Stimulated activated naive CD8-positive, alpha-beta T cell treated with anti-CD3 and anti-CD28 coated beads, Interleukin-15, Interleukin-2, amounts not matched to agents 100 U/mL and 50 U/mL, for 24 hours (primary cell): Measurements from ENCODE around the gene RTN1.
A peak's percentile ranks its signal among the peaks of the same experiment; 100 is the strongest.

ENCODE experiments used
- ATAC-seq: fragments of 150-1000 bp; cut with Tn5 transposase; one replicate; pipeline ENCODE4 v1.10.0; 2021
- DNase-seq: peaks from one replicate; pipeline ENCODE4 v3.0.0; 2021

Gene RTN1, protein sequence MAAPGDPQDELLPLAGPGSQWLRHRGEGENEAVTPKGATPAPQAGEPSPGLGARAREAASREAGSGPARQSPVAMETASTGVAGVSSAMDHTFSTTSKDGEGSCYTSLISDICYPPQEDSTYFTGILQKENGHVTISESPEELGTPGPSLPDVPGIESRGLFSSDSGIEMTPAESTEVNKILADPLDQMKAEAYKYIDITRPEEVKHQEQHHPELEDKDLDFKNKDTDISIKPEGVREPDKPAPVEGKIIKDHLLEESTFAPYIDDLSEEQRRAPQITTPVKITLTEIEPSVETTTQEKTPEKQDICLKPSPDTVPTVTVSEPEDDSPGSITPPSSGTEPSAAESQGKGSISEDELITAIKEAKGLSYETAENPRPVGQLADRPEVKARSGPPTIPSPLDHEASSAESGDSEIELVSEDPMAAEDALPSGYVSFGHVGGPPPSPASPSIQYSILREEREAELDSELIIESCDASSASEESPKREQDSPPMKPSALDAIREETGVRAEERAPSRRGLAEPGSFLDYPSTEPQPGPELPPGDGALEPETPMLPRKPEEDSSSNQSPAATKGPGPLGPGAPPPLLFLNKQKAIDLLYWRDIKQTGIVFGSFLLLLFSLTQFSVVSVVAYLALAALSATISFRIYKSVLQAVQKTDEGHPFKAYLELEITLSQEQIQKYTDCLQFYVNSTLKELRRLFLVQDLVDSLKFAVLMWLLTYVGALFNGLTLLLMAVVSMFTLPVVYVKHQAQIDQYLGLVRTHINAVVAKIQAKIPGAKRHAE

DNA sequence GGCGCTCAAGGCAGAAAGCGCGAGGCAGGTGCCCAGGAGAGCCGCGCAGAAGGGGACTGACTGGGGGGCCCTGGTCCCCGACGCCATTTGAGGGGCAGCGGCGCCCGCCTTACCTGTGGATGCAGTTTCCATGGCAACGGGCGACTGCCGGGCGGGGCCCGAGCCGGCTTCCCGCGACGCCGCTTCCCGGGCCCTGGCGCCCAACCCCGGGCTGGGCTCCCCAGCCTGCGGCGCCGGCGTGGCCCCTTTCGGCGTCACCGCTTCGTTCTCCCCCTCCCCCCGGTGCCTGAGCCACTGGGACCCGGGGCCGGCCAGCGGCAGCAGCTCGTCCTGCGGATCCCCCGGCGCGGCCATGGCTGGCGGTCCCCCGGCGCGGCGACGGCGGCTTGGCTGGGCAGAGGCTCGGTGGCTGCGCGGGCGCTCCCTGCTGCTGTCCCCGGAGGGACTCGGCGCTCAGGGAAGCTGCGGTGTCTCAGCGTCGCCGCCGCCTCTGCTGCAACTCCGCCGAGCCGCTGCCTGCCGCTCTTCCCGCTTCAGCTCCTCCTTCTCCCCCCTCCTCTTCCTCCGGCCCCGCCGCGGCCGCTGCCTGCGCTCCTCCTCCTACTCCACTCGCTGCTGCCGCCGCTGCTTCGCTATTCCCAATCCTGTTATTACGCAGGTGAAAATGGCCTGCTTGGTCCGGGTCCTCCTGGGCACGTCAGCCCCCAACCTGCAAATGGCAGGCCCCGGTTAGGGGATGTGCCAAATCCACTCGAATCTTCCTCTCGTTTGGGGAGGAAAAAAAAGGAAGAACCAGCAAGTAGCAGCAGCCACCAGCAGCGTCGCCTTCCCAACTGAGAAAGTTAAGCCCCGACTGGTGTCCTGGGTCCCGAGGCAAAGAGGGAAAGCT, at the start of gene RTN1:
RTN1 (minus strand) TSS at position 500 of the 889 bp plus-strand sequence; CDS start at position 354, 146 bp downstream.
- ATAC-seq (peak; percentile 68), DNase-seq (peak; percentile 30)

- DNase-seq (no peak), ATAC-seq (no peak)
Observed at GRCh38 chr14:59920378-59920683, 49.8 kb upstream of the RTN1 start.

DNA sequence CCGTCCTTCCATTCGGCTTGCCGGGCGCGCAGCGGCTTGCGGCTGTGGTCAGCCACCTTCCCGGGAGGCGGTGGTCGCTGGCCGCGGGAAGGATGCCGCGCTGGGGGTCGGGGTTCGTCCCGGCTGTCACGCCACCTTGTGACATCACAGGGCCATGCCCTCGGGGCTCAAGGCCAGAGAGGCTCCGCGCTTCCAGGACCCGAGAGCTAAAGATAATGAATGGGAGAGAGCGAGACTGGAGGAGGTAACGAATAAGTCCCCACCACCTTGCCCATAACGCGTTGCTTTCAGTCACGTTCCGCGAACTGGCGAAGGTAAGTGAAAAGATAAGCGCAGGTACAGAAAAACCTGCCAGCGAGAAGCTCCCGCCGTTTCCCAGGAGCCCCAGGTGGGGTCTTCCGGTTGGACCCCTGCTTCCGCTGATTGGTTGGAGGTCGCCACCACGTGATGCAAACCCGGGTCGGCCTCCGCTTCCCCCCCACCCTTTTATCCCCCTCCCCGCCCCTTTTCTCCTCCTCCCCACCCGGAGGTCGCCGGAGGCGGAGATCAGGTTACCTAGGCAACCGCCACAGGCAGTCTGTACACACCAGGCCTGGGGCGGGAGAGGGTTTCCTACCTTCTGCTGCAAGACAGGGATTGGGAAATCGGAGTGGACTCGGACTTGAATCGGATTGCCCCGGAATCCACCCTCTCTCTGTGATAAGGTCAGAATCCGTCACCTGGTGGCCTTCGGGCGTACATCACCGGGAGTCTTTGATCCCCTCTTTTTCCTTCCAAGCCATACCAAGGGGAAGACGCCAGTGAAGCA, 49.2 kb upstream of the RTN1 start, which contains the start of gene LRRC9:
LRRC9 (plus strand) TSS at position 575 of the 808 bp plus-strand sequence.
- DNase-seq, result peak; percentile 14
- ATAC-seq, result no peak

DNA sequence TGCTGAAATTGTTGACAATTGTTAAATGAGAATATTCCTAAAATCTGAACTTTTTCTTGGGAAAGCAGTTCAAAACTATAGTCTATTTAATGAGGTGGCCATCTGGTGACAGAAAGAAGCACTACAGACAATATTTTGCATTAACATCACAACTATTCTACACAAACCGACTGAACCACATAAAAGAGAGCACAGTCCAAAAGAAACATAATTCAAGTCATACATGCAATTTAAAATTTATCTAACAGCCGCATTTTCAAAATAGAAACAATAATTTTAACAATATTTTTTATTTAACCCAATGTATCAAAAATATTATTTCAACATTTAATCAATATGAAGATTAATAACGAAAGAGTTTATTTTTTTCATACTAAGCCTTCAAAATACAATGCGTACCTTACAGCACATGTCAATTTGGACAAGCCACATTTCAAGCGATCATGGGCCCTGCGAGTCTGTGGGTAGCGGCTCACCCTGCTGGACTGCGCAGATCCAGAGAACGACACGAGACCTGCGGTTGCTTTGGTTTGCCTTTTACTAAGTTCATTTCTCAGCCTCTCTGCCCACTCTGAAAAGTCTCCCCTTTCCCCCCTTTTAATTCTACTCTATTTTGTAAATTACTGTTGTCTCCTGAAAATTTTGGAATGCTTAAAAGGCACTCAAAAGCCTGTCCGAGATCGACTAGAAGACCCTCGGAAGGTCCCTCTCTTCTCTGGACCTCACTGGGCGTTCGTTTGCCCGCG, 48.4 kb upstream of the RTN1 start:
- ATAC-seq, result no peak

GRCh38 chr14:59913187-59913586, 42.6 kb upstream of the RTN1 start:
- DNase-seq, result no peak
- no peak for ATAC-seq

More for the DNA sequence above, 48.4 kb upstream of the RTN1 start:
- DNase-seq, result peak; percentile 18

- no peak for DNase-seq
- ATAC-seq, result no peak
Observed at GRCh38 chr14:59912443-59912842, 41.9 kb upstream of the RTN1 start.

DNA sequence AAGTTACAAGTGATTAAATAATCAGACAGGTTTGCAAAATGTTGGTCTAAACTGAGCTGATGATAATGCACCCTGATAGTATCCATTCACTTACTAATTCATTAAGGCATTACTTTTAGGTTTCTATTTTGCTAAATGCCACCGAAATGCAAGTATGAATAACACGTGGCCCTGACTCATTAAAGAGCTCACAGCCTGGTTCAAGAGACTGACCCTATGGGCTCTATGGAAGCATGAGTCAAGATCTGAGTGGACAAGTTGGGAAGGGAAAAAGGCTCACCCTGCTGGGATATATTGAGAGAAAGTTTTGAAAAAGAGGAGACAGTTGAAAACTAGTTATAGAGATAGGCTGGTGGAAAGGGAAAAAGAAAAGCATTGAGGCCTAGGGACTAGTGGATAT, 34.6 kb upstream of the RTN1 start:
- ATAC-seq (no peak), DNase-seq (no peak)

GRCh38 chr14:59904184-59904583, 33.6 kb upstream of the RTN1 start:
- ATAC-seq, result no peak

DNA sequence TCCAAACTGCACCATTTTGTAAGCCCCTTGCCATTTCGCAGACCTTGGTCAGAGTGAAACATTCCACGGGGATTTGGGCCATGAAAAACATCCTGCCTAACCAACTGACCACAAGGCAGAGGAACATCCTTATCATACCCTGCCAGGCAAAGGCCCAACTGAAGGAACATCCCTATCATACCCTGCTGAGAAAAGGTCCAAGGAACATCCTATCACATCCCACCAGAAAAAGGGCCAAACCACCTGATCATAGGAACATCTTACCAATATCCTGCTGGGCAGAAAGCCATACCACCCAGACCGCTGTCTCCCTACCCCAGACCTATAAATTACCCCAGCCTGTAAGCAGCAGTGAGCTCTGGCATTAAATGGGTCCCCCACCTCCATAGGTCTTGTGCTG, 30.0 kb upstream of the RTN1 start:
- no peak for ATAC-seq
- DNase-seq, result no peak

More at GRCh38 chr14:59904184-59904583, 33.6 kb upstream of the RTN1 start:
- DNase-seq, result no peak

DNA sequence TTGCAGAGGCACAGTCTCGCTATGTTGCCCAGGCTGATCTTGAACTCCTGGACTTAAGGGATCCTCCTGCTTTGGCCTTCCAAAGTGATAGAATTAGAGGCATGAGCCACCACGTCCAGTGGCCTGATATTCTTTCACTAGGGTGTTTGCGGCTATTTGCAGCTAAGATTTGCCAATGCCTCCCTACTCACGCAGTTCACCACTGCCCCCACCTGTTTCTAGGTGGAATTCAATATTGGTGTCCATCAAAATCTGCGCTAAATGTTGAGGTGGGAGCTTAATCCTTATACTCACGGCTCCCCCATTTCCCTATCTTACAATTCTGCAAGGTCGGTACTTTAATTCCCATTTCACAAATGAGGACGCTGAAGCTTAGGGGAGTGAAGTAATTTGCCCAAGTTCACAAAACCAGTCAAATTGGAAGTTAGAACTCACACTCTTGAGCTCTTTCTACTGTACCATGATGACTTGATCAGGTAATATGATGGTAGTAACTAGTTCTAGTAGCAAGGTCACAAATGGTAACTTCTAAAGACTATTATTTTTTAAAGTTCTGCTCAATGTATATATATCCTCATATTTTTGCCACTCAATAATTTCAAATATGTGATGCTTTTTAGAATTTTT, 27.3 kb upstream of the RTN1 start:
- ATAC-seq, result no peak
- no peak for DNase-seq

DNA sequence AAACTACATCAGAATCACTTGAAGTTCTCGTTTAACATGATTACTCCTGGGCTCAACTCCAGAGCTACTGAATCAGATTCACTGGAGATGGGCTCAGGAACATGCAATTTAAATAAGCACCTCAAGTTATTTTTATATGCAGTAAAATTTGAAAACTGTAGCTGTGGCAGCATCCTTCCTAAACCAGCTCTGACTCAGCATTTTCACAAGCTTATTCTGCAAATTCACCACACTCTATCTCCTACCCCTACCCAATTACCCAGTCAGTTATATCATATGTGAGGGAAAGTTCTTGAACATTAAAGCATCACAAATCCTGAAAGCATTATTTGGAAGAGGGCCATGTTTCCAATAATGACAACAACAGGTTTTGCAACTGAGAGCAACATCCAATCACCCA, 25.1 kb upstream of the RTN1 start:
- DNase-seq (no peak), ATAC-seq (no peak)

DNA sequence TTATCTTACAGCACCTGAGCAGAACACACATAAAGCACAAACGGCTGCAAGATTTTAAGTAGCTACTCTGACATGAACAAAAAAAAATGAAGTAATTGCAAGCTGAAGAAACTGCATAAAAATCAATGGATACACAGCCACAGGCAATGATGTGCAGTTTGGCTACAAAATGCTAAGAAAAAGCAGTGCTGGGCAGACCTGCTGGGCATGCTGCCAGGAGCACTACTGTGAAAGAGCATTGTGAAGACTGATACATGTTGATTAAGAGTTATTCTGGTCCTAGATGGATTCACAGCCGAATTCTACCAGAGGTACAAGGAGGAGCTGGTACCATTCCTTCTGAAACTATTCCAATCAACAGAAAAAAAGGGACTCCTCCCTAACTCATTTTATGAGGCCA, 20.1 kb upstream of the RTN1 start:
- DNase-seq (no peak), ATAC-seq (no peak)

DNA sequence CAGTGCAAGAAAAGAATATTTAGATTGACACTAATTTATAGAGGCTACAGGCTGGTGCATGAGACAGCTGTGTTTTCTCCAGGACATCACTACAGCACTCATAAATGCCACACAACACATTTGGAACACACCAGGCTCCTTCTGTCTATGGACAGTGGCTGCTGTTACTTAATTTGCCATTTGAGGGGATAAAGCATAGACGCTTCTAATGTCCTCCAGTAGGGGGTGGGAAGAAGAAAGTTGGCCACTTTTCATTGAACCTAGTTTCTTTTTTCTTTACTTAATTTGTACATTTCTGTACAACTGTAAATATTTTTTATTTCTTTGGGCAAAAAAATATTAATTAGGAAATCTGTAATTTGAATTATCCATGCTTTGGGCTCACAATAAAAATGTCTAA, 12.4 kb upstream of the RTN1 start:
- ATAC-seq, result no peak
- no peak for DNase-seq

DNA sequence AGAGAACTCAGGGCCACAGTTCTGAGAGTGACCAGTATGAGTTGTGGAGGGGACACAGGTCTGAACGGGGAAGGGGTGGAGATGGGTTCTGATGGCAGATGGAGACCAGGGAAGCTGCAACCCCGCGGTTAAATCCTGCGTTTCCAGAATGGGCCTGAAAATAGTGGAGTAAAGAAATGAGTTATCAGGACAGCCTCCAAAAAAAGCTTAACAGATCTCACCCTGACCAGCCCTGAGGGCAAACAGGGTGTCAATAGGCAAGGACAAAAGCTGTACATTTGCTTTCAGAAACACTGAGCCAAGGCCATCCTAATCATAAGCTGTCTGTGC, 555 bp upstream of the RTN1 start:
- ATAC-seq, result no peak

DNA sequence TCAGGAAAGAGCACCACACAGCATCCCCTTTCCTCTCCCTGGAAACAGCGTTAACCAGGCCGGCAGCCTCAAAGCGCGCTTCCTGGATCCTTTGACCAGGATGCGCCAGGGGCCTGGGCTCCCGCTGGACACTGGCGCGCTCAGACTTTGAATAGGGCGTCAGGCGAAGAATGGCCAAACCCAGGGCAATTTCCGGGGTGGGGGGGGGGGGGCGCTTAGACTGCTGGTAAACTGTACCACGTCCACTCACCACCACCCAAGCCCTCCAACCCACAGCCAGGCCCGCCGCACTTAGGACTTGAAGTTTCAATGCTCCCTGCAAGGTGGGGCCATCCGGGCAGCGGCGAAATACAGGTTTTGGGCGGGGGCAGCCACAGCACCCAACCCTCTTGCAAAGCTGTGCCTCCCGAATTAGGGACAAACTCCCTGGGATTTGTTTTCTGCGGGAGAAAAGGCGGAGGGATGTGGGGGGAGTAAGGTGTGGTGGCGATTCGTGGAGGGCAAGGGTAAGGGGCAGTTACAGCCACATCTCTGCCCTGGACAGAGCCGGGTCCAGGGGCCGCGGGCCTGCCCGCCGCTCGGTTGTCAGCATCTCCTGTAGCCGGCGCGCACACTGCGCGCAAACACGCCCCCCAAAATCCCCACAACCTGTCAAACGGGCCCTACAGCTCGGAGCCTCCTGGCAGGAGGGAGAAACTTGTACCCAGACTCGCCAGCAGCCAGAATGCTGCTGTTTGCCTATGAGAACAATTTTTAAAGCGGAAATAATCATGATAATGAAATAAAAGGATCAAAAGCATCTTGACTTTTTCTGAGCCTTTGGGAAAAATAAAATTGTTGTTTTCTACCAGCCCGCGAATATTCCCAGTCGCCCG, 958 bp downstream of the RTN1 start:
- DNase-seq (no peak), ATAC-seq (no peak)

More for the DNA sequence above, 555 bp upstream of the RTN1 start:
- no peak for DNase-seq

GRCh38 chr14:59868021-59868420, 2.6 kb downstream of the RTN1 start:
- no peak for DNase-seq
- ATAC-seq, result no peak

GRCh38 chr14:59863806-59864525, 6.6 kb downstream of the RTN1 start:
- DNase-seq, result no peak
- ATAC-seq, result no peak

DNA sequence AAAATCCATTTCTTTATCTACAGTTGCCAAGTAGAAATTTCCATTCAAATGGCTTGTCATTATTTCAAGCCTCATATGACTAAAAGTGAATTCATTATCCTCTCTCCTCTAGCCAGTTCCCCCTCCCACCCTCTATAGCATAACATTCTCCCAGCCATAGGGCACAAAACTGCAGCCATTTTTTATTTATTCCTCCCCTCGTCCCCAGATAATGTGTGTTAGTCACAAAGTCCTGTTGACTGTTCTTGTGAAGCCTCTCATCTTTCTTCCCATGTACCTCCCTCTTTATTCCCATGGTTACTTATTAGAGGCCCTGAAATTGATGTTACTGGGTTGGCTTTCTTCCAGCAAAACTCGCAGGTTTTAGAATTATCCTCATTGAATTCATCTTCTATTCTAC, 13.2 kb downstream of the RTN1 start:
- DNase-seq, result no peak
- ATAC-seq, result no peak

- ATAC-seq (no peak), DNase-seq (no peak)
Observed at GRCh38 chr14:59852350-59852749, 18.2 kb downstream of the RTN1 start.
